GM10847 (cell line): ENCODE data around the gene EML3.

Source experiments
- POLR2A ChIP-seq: IDR thresholded peaks from 2 replicates; pipeline ENCODE4 v1.6.1; 2011; ENCODE audit not compliant: insufficient read length; ENCODE audit errors: extremely low read depth

The EML3 gene

GRCh38 chr11:62591448-62592145 is 21.0 kb downstream of the EML3 start, which contains the start of gene TUT1:
TSS of gene TUT1 (minus strand) at chr11:62591523. CDS start at chr11:62591485, 38 bp downstream.
- peak; percentile 88 for TF ChIP-seq POLR2A

DNA sequence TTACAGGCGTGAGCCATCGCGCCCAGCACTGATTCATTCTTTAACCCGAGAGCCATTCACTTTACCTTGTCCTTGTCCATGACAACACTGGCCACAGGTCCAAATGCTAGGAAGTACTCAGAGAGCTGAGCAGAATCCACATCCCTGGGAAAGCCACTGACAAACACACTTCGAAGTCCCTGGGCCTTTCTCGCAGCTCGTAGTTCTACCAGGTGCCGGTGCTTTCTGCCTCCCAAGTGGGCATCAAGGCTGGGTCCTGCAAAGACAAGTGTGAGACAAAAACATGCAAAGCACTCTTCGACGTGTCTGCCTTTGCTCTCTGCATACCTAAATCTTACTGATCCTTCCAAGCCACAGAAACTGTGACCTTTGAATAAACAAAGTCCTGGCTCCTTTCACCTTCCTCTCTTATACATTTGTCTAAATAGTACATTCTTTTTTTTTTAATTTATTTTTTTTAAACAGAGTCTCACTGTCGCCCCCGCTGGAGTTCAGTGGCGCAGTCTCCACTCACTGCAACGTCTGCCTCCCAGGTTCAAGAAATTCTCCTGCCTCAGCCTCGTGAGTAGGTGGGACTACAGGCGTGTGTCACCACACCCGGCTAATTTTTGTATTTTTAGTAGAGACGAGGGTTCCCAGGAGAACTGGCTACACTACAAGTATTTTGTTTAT is 23.5 kb downstream of the EML3 start:
- no peak for TF ChIP-seq POLR2A

DNA sequence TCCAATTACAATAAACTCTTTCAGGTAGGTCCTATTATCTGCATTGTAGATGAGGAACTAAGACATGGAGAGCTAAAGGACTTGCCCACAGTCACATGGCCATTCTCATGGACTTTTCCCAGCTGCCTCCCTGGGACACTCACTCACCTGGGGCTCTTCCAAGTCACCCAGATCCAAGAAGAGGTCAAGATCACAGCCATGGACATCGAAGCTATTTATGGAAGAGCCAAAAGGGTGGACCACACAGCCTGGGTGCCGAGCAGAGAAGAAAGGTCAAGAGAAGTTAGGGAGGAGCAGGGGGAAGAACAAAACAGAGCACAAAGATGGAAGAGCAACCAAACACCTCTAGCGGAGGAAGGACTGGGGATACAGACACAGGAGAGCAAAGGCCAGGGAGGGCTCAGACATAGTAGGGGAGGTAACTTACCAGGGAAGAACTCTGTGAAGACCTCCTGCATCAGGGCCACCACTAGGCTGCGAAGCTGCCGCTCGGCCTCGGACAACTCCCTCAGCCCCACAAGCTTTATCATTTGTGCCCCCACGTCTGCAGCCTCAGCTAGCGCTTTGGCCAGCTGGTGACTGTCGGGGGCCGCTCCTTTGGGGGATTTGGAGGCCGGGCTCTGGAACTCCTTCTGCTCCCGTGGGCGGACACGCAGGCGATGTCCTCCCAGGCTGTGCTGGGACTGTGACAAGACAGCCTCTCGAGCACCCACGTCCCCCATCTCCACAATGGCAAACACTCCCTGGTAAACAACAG is 31.4 kb downstream of the EML3 start:
- no peak for TF ChIP-seq POLR2A

DNA sequence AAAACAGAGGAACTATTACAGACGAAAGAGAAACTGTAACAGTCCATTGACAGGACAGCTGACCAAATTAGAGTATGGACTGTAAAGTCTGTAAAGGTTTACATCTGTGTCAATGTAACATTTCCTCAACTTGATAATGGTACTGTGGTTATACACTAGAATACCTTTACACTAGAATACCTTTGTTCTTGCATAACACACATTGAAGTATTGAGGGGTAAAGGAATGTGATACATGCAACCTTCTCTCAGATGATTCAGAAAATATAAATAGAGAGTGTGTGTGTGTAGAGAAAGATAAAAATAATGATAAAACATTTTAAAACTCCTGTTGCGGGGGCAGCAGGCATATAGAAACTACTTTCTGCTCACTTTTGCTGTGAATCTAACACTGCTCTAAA is 33.3 kb downstream of the EML3 start:
- no peak for TF ChIP-seq POLR2A

GRCh38 chr11:62578541-62578940 is 34.0 kb downstream of the EML3 start:
- no peak for TF ChIP-seq POLR2A

DNA sequence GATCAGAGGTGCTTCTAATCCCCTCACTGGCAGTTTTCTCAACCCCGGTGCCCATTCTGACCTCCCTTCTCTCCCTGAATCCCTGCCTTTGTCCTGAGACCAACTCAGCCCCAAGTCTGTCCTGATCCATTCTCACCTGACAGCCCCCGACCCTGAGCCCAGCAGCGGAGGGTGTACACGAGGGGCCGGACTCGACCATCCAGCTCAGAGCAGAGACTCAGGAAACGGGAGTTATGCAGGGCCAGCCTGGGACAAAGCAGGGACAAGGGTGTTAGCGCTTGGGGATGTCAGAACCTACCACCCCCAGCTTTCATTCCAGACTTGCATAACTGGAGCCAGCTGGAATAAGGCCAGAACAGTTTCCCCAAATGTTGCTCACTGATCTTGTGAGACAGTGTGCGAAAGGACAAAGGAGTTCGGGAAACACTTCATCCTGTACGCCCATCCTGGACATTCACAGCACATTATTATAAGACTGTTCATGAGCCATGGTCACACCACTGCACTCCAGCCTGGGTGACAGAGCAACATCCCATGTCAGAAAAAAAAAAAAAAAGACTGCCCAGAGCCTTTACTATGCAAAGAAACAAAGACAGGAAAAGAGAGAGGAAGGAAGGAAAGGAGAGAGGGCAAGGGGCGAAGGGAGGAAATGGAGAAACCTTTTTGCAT is 35.4 kb downstream of the EML3 start:
- no peak for TF ChIP-seq POLR2A

GRCh38 chr11:62575837-62576236 is 36.7 kb downstream of the EML3 start:
- TF ChIP-seq POLR2A = no peak

- TF ChIP-seq POLR2A = no peak
These were observed 37.4 kb downstream of the EML3 start for GRCh38 chr11:62575156-62575555.

DNA sequence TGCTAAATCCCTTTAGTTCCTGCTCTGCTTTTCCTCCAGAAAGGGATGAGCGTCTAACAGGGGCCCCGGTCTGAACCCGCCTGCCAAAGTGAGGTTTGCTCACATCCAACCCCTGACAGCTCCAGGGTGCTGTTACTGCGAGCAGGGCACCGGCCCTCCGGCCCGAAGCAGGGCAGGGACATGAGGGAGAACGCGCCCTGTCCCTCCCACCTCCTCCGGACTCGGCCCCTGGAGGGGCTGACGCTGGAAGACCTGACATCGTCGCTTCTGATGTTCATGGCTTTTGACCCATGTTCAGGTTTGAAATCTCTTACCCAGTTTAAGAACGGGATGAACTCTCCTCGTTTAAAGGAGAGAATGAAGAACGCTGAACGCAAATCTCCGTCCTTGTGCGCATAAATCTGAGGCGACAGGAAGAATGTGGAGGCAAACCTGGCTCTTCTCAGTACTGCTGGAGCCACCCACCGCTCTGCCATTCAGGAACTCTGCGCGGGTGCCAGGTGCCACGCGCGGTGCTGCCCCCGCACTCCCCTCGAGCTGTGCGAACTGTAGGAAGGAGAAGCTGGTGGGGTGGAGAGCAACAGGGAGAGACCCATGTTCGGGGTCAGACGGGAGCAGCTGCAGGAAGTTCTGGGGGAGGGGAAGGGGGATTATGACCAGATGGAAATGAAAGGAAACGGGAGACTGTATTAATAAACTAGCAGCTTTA is 38.1 kb downstream of the EML3 start:
- TF ChIP-seq POLR2A = no peak

GRCh38 chr11:62573592-62574362 is 38.8 kb downstream of the EML3 start, which contains the start of gene EEF1G:
TSS of gene EEF1G (minus strand) at chr11:62573891. CDS start at chr11:62573842, 49 bp downstream.
- peak; percentile 62 for TF ChIP-seq POLR2A

DNA sequence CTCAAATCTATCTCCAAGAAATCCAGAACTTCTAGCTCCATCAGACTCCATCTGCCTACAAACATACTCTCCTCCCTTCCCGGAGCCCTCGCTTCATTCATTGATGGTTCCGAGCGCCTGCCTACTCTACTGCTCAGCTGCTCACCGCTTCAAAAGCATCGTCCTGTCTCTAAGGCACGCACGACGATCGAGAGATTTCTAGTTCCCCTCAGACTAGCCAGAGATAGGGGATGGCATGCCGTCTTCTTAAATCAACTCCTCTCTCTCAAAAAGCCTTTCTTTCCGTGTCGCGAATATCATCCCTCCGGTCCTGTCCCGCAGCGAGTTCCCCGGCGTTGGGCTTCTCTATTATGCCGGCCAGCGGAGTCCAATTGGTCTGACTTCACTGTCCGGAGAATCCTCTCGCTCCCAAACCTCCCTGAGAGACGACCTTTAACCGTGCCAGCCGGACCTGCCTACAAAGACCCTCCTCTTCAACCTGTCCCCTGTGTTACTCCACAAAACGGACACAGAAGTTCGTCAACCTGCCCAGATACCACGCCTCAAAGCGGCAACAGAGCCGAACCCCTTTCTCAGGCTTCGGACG is 39.5 kb downstream of the EML3 start:
- no peak for TF ChIP-seq POLR2A

DNA sequence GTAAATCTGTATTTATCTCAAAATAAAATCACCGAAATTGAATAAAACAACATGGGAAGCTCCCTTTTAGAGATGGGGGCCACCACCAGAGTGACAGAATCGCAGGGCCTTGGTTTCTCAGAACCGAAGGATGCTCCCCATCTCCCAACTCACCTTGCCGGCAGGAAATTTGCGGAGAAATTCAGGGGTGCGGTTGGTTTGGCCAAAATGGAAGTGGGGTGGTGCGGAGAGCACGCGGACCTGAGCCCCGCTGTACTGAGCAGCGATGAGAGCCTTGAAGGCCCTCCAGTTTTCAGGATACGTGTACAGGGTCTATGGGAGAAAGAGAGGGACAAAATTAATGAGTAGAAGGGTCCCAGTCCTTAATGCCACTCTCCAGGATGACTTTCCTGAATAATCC is 40.1 kb downstream of the EML3 start:
- TF ChIP-seq POLR2A = no peak

GRCh38 chr11:62569611-62570010 is 43.0 kb downstream of the EML3 start:
- TF ChIP-seq POLR2A = no peak

DNA sequence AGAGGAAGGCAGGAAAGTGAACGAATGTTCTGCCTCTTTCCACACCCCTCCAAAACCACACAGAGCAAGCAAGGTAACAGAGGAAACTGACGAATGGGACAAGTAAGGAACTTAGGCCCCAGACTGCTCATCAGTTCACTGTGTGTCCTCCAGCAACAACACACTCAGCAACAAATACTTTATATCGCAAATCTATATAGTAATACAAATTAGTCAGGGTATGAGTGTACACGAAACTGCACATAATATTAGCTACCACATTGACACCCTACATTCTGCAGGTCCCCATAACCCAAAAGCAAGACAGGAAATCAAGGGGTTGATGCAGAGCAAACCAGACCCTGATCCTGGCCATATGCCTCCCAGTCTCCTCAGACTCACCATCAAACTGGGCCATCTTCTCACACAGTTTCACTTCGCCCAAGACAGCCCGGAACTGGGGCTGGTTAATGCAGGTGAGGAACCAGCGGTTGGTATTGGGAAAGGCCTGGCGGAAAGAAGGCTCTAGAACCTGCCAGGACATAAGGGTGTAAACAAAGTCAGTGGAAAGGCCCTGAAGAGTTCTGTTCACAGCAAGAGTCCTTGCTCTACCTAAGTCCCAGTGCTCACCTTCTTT is 45.4 kb downstream of the EML3 start:
- no peak for TF ChIP-seq POLR2A

GRCh38 chr11:62566247-62566646 is 46.3 kb downstream of the EML3 start:
- TF ChIP-seq POLR2A = no peak
